Gastroesophageal sphincter (tissue), 4 donors: Measurements from ENCODE around the gene CDH23. TPM values are rescaled to one million over a fixed set of nuclear protein-coding genes. Genes with fewer than 3 reads are reported as not detected.

ENCODE experiments used
- ATAC-seq: fragments of 150-250 bp; one replicate; pipeline ENCODE4 v1.9.1; 2016; ENCODE audit warnings: mild to moderate bottlenecking, moderate library complexity
- H3K27ac ChIP-seq, 4 donors: fragments of 200-600 bp; sonication (generic) in 3 of 4; 1 replicate in 3 of 4; 2 replicates in 1 of 4; pipeline ENCODE4 v1.5.1; 2016 to 2019
- H3K27me3 ChIP-seq: fragments of 200-600 bp; sonication (generic); one replicate; pipeline ENCODE4 v1.5.1; 2019
- H3K36me3 ChIP-seq, 2 donors: fragments of 200-600 bp; sonication (generic); one replicate each; pipeline ENCODE4 v1.5.1; 2019; ENCODE audit warnings: control low read depth in 1 of 2
- H3K4me1 ChIP-seq, 3 donors: fragments of 200-600 bp; sonication (generic); 1 replicate in 2 of 3; 2 replicates in 1 of 3; pipeline ENCODE4 v1.5.1; 2016 to 2019; ENCODE audit warnings: control low read depth in 2 of 3
- H3K4me3 ChIP-seq, 2 donors: fragments of 200-600 bp; sonication (generic); one replicate each; pipeline ENCODE4 v1.5.1; 2019; ENCODE audit warnings: mild to moderate bottlenecking in 1 of 2, moderate library complexity in 1 of 2
- H3K9me3 ChIP-seq, 3 donors: fragments of 200-600 bp; sonication (generic); one replicate each; pipeline ENCODE4 v1.5.1; 2017 to 2019; ENCODE audit warnings: control low read depth in 2 of 3
- EP300 ChIP-seq: sonication (generic); formaldehyde crosslinking; IDR thresholded peaks from one replicate; pipeline ENCODE4 v1.6.1; 2017; ENCODE audit warnings: antibody characterized with exemption, mild to moderate bottlenecking
- POLR2A ChIP-seq, 2 donors: fragments of 450-650 bp; IDR thresholded peaks; one replicate each; pipeline ENCODE4 v1.6.1; 2017; ENCODE audit warnings: antibody characterized with exemption in 2 of 2, mild to moderate bottlenecking in 2 of 2, moderate library complexity in 1 of 2
- POLR2AphosphoS5 ChIP-seq: sonication (generic); formaldehyde crosslinking; IDR thresholded peaks from one replicate; pipeline ENCODE4 v1.6.1; 2017; ENCODE audit warnings: antibody characterized with exemption
- WGBS, 2 donors: methylation state at CpG; one replicate each; pipeline ENCODE4 v1.1.5; 2018; ENCODE audit warnings: low coverage in 1 of 2; 5-methylcytosine and 5-hydroxymethylcytosine counted together
- total RNA-seq, 4 donors: library from RNA; depleted of rRNA; stranded (reverse); fragments of >200 nt; gene quantifications; one replicate each; pipeline ENCODE4 v1.1.0, GENCODE V29; 2016
- TF ChIP-seq, protein P1 (sequence below), 4 experiments: fragments of 200-600 bp in 2 of 4; fragments of 450-650 bp in 2 of 4; sonication (generic) in 1 of 4; IDR thresholded peaks; one replicate each; pipeline ENCODE4 v1.5.1; 2017 to 2019; ENCODE audit warnings: antibody characterized with exemption in 4 of 4, mild to moderate bottlenecking in 2 of 4, moderate library complexity in 2 of 4

Gene CDH23
- total RNA-seq, 4 donors from 2014 or later = 5.1 to 33.5 (median 16.2) TPM

DNA sequence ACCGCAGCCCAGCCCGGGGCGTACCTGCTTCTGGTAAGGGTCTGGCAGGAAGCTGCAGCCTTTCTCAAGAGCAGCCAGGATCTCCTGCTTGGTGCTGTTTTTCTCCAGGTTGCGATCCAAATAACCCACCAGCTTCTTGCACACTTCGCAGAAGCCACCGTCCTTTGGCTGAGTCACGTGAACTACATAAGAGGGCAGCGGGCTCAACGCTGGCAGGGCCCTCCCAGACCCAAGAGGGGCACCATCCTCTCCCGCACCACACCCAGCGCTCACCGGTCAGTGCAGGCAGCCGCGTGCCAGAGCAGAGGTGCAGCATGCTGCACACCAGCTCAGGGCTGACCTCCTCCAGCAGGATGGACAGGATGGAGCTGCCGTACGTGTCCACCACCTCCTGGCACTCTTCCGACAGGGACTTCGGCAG, 422.7 kb downstream of the CDH23 start:
- ATAC-seq = no peak
- no peak overlapping the region for H3K4me3 ChIP-seq
- peaks cover 0 to 29% (median 11%) of the 10 kb centered on the region in 3 donors for H3K4me1 ChIP-seq
- H3K9me3 ChIP-seq = no peaks in the 10 kb centered on the region
- peaks cover 0 to 99% of the 10 kb centered on the region in 2 donors for H3K36me3 ChIP-seq
- H3K27me3 ChIP-seq = no peaks in the 10 kb centered on the region
- TF ChIP-seq POLR2AphosphoS5 = no peak
- 100% methylated on average over 1 of the region's 18 CpGs for WGBS, 2 donors
- H3K27ac ChIP-seq = peak overlapping the region in 2 of 4 donors; percentile 58 to 63

GRCh38 chr10:71819985-71820384, 423.3 kb downstream of the CDH23 start:
- no peaks in the 10 kb centered on the region for H3K27me3 ChIP-seq
- no peak overlapping the region for H3K4me3 ChIP-seq
- WGBS, 2 donors = 80 to 92% methylated on average over 1 to 2 of the region's 6 CpGs
- TF ChIP-seq EP300 (no peak), POLR2A (IDR thresholded peaks at IDR 0.05) (no peak), POLR2AphosphoS5 (no peak)
- TF ChIP-seq, protein P1, sequence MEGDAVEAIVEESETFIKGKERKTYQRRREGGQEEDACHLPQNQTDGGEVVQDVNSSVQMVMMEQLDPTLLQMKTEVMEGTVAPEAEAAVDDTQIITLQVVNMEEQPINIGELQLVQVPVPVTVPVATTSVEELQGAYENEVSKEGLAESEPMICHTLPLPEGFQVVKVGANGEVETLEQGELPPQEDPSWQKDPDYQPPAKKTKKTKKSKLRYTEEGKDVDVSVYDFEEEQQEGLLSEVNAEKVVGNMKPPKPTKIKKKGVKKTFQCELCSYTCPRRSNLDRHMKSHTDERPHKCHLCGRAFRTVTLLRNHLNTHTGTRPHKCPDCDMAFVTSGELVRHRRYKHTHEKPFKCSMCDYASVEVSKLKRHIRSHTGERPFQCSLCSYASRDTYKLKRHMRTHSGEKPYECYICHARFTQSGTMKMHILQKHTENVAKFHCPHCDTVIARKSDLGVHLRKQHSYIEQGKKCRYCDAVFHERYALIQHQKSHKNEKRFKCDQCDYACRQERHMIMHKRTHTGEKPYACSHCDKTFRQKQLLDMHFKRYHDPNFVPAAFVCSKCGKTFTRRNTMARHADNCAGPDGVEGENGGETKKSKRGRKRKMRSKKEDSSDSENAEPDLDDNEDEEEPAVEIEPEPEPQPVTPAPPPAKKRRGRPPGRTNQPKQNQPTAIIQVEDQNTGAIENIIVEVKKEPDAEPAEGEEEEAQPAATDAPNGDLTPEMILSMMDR (IDR thresholded peaks at IDR 0.05) = no peak
- ATAC-seq = no peak
- no peaks in the 10 kb centered on the region for H3K9me3 ChIP-seq
- peaks cover 0 to 100% of the 10 kb centered on the region in 2 donors for H3K36me3 ChIP-seq
- H3K27ac ChIP-seq = no peak overlapping the region
- H3K4me1 ChIP-seq = peaks cover 0 to 29% (median 11%) of the 10 kb centered on the region in 3 donors

GRCh38 chr10:71820966-71821365, 424.2 kb downstream of the CDH23 start:
- no peak for ATAC-seq
- WGBS, 2 donors = 71 to 91% methylated on average over 2 to 6 of the region's 8 CpGs
- H3K36me3 ChIP-seq = peaks cover 0 to 100% of the 10 kb centered on the region in 2 donors
- H3K27me3 ChIP-seq = no peaks in the 10 kb centered on the region
- no peak overlapping the region for H3K4me3 ChIP-seq
- peaks cover 0 to 29% (median 11%) of the 10 kb centered on the region in 3 donors for H3K4me1 ChIP-seq
- no peak overlapping the region for H3K27ac ChIP-seq
- TF ChIP-seq EP300 = no peak
- no peaks in the 10 kb centered on the region for H3K9me3 ChIP-seq

GRCh38 chr10:71821909-71822763, 425.4 kb downstream of the CDH23 start:
- 75 to 85% methylated on average over 2 to 4 of the region's 9 CpGs for WGBS, 2 donors
- Histone ChIP-seq H3K9me3 (no peaks in the 10 kb centered on the region), H3K36me3 (peaks cover 0 to 100% of the 10 kb centered on the region in 2 donors), H3K27ac (no peak overlapping the region), H3K4me1 (peaks cover 0 to 18% (median 7%) of the 10 kb centered on the region in 3 donors), H3K4me3 (no peak overlapping the region), H3K27me3 (no peaks in the 10 kb centered on the region)
- TF ChIP-seq POLR2A (IDR thresholded peaks at IDR 0.05) = no peak
- no peak for ATAC-seq

DNA sequence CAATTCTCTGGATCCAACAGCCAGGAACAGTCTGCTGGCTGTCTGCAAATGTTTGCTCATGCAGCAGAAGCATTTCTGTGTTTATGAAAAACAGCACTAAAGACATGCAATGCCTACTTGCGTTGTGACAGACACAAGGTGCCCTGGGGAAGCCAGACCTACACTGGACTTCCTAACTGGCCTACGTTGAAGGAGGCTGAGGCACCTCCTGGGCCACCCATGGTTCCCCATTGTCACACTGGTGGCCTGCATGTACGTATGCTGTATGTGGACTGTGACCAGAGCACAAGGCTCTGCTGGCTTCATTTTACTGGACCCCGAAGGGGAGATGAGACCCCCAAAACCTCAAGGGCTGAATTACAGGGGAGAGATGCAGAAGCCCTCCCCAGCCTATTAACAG, 426.6 kb downstream of the CDH23 start:
- Histone ChIP-seq H3K27me3 (no peaks in the 10 kb centered on the region), H3K36me3 (peaks cover 0 to 100% of the 10 kb centered on the region in 2 donors), H3K27ac (no peak overlapping the region), H3K4me3 (no peak overlapping the region), H3K4me1 (peaks cover 0 to 6% (median 0%) of the 10 kb centered on the region in 3 donors), H3K9me3 (no peaks in the 10 kb centered on the region)
- TF ChIP-seq, protein P1 (IDR thresholded peaks at IDR 0.05) = no peak
- TF ChIP-seq EP300 (no peak), POLR2A (IDR thresholded peaks at IDR 0.05) (no peak), POLR2AphosphoS5 (no peak)
- 20% methylated on average over 1 of the region's 4 CpGs; no CpG with 5 or more reads in 1 of the 2 donors for WGBS, 2 donors
- no peak for ATAC-seq

GRCh38 chr10:71824333-71824732, 427.6 kb downstream of the CDH23 start:
- Histone ChIP-seq H3K36me3 (peaks cover 0 to 100% of the 10 kb centered on the region in 2 donors), H3K4me1 (no peaks in the 10 kb centered on the region), H3K4me3 (no peak overlapping the region), H3K27me3 (no peaks in the 10 kb centered on the region), H3K9me3 (no peaks in the 10 kb centered on the region), H3K27ac (no peak overlapping the region)
- TF ChIP-seq POLR2AphosphoS5 (no peak), POLR2A (IDR thresholded peaks at IDR 0.05) (no peak)
- 86 to 88% methylated on average over 3 of the region's 3 CpGs for WGBS, 2 donors
- ATAC-seq = no peak

GRCh38 chr10:71825217-71825616, 428.5 kb downstream of the CDH23 start:
- Histone ChIP-seq H3K4me3 (no peak overlapping the region), H3K36me3 (peaks cover 0 to 100% of the 10 kb centered on the region in 2 donors), H3K27me3 (no peaks in the 10 kb centered on the region), H3K27ac (no peak overlapping the region), H3K4me1 (no peaks in the 10 kb centered on the region), H3K9me3 (no peaks in the 10 kb centered on the region)
- 46 to 73% methylated on average over 3 to 5 of the region's 11 CpGs for WGBS, 2 donors
- TF ChIP-seq POLR2A (IDR thresholded peaks at IDR 0.05) = no peak
- TF ChIP-seq POLR2AphosphoS5 = no peak
- TF ChIP-seq, protein P1 (IDR thresholded peaks at IDR 0.05) = no peak
- TF ChIP-seq EP300 = no peak
- no peak for ATAC-seq
